GM06990 (cell line): Measurements from ENCODE around the gene DBH.

Experiments used
- DNase-seq: peaks from one replicate; pipeline ENCODE4 v3.0.0-alpha.2; 2011; ENCODE audit not compliant: insufficient read length; ENCODE audit errors: extremely low read depth
- H3K27me3 ChIP-seq: replicated peaks from 2 replicates; pipeline ENCODE4 v1.6.0; 2011; ENCODE audit warnings: low read length; ENCODE audit not compliant: control insufficient read depth, insufficient read depth
- H3K36me3 ChIP-seq: 2 replicates; pipeline ENCODE4 v1.5.1; 2011; ENCODE audit warnings: low read length; ENCODE audit not compliant: control insufficient read depth, insufficient read depth
- H3K4me3 ChIP-seq: replicated peaks from 2 replicates; pipeline ENCODE4 v1.5.1; 2011; ENCODE audit warnings: low read depth, mild to moderate bottlenecking, control low read depth, low read length
- CTCF ChIP-seq: IDR thresholded peaks from 2 replicates; pipeline ENCODE4 v1.5.1; 2011; ENCODE audit warnings: low read length, control low read depth, mild to moderate bottlenecking, inconsistent platforms; ENCODE audit not compliant: insufficient read depth, poor library complexity, severe bottlenecking

Gene DBH

GRCh38 chr9:133701981-133702797, 66.0 kb downstream of the DBH start:
- no peak overlapping the region for H3K4me3 ChIP-seq
- no peak for TF ChIP-seq CTCF
- H3K36me3 ChIP-seq = no peaks in the 10 kb centered on the region
- no peak for DNase-seq
- H3K27me3 ChIP-seq = peaks cover 5% of the 10 kb centered on the region

DNA sequence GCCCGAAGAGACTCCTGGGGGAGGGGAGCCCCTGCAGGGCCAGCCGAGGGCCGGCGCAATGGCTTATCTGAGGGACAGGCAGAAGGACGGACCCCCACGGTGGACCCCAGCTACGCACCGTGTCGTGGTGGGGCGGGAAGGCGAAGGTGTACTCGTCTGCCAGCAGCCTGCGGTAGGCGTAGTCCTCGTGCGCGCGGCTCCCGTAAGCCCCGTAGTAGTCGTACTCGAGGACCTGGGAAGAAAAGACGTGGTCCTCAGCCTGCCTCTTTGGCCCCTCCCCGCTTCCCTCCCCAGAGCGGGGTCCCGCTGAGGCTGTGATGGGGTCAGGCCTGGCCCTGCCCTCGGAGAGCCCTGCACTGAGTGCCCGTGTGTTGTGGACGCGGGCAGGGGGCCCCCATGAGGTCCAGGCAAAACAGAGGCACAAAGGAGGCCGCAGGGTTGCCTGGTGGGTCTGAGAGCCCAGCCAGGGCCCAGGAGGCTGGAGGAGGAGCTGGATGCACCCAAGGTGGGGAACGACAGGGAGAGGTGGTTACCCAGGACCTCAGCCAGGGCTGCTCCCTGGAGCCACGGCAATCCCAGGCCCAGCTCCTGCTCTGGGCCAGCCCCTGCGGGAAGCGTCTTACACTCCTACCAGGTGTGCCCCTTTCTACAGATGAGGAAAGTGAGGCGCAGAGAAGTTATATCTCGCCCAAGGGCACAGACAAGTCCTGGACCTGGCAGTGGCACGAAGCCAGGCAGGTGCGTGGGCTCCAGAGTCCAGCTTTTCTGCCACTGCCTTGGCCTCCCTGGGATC, 66.8 kb downstream of the DBH start:
- Histone ChIP-seq H3K27me3 (peaks cover 5% of the 10 kb centered on the region), H3K4me3 (no peak overlapping the region), H3K36me3 (no peaks in the 10 kb centered on the region)
- TF ChIP-seq CTCF = no peak
- DNase-seq = no peak

- no peak for DNase-seq
- Histone ChIP-seq H3K36me3 (no peaks in the 10 kb centered on the region), H3K27me3 (peaks cover 5% of the 10 kb centered on the region), H3K4me3 (no peak overlapping the region)
- TF ChIP-seq CTCF = no peak
Measured at GRCh38 chr9:133703591-133704399, 67.6 kb downstream of the DBH start.

- no peak for DNase-seq
- Histone ChIP-seq H3K27me3 (peaks cover 5% of the 10 kb centered on the region), H3K36me3 (no peaks in the 10 kb centered on the region), H3K4me3 (no peak overlapping the region)
- TF ChIP-seq CTCF = no peak
Measured at GRCh38 chr9:133704711-133705181, 68.6 kb downstream of the DBH start.

GRCh38 chr9:133705576-133705975, 69.4 kb downstream of the DBH start:
- H3K4me3 ChIP-seq = no peak overlapping the region
- TF ChIP-seq CTCF = no peak
- H3K27me3 ChIP-seq = peaks cover 5% of the 10 kb centered on the region
- H3K36me3 ChIP-seq = no peaks in the 10 kb centered on the region
- no peak for DNase-seq
